ENCODE results near the gene GAB2.
"Not testable (repeated sequence)": the region's sequence is repeated elsewhere in the genome, so short reads cannot be mapped to it uniquely, and the experiment has no call there.

Gene GAB2

DNA sequence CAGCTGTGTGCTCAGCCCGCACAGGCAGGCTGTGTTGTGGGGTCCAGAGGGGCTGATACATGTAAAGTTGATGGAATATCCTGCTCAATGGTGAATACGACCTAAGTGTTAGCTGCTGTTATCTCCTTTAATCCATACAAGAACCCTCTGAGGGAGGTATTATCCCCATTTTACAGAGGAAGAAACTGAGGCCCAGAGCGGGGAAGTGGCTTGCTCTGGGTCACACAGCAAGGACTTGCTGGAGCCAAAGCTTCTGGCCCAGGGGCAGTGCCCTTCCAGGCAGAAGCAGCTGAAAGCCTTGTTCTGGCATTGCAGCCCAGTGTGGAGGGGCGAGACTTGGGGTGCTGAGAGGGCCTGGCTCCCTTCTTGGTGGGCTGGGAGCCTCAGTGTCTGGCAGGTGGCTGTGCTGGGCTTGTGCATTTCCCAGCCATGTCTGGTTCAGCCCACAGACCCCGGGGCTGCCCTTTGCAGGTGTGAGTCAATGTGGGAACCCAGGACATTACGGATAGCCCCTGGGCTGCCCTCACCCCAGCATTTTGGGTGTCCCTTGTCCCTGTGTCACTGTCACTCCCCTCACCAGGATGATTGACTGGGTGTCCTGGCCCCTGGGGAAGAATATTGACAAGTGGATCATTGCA lies 218.5 kb downstream of the GAB2 start:
- no peak for DNase-seq

DNA sequence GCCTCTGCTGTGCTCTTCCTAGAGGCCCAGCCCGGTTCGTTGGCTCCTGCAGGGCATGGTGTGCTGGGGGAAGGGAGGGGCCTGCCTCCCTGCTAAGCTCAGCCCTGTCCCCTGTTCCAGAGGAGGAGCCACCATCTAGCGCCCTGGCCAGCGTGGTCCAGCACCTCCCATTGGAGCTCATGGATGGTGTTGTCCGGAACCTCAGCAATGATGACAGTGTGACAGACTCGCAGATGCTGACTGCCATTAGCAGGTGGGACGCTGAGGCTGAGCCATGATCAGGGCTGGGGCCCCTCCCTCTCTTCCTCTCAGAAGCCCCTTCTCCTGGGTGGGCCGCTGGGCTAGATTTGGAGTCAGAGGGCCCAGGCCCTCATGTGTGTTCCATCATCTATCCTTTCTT lies 219.8 kb downstream of the GAB2 start:
- DNase-seq: no peak

DNA sequence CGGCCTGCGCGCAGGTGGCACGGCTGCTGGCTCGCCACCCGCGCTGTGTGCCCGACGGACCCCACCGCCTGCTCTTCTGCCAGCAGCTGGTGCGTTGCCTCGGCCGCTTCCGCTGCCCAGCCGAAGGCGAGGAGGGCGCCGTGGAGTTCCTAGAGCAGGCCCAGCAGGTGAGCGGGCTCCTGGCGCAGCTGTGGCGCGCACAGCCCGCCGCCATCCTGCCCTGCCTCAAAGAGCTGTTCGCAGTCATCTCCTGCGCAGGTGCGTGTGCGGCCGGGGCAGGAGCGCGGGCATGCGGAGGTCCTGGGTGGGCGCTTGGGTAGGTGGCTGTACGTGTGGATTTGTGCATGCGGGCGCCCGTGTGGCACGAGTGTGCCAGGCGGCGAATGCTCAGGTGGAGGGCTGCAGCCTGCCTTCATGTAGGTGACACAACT lies 220.9 kb downstream of the GAB2 start:
- DNase-seq: no peak

DNA sequence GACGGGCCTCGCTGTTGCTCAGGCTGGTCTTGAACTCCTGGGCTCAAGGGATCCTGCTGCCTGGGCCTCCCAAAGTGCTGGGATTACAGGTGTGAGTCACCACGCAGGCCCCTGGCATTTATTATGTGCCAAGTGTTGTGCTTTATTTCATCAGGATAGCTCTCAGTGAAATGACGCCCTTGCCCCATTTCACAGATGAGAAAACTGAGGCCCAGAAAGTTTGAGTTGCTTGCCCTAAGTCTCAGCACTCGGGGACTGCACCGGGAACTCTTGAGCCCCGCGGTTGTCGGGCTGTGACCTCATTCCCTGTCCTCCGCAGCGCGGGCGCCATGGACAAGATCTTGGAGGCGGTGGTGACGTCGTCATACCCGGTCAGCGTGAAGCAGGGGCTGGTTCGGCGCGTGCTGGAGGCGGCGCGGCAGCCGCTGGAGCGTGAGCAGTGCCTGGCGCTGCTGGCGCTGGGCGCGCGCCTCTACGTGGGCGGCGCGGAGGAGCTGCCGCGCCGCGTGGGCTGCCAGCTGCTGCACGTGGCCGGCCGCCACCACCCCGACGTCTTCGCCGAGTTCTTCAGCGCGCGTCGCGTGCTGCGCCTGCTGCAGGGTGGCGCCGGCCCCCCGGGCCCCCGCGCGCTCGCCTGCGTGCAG lies 221.6 kb downstream of the GAB2 start:
- no peak for DNase-seq

DNA sequence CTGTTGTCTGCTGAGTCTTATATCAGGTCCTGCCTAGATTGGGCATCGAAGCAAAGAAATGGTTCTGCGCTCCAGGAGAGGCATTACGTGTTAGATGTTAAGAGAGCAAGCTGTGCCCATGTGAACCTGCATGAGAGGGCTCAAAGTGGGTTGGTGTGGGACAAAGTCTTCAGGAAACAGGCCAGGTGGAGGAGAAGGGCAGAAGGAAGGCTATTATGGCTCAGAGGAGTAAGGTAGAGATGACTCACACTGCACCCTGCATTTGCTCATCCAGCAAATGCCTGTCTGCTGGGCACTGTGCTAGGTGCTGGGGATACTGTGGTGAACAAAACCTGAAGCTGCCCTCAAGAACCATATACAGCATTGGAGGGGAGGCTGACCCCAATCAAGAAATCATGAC lies 223.1 kb downstream of the GAB2 start:
- DNase-seq: no peak

DNA sequence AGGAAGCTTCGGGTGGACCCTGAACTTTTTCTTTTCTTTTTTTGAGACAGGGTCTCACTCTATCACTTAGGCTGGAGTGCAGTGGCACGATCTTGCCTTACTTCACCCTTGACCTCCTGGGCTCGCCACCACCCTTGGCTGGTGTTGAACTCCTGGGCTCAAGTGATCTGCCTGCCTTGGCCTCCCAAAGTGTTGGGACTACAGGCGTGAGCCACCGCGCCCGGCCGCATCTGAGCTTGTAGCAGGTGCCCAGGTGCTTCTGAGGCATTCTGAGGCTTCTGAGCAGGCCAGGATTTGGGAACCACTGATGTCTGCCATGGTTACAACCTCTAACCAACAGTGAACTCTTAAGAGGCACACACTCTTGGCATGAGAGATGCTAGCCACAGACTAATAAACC lies 223.8 kb downstream of the GAB2 start:
- DNase-seq: no peak

DNA sequence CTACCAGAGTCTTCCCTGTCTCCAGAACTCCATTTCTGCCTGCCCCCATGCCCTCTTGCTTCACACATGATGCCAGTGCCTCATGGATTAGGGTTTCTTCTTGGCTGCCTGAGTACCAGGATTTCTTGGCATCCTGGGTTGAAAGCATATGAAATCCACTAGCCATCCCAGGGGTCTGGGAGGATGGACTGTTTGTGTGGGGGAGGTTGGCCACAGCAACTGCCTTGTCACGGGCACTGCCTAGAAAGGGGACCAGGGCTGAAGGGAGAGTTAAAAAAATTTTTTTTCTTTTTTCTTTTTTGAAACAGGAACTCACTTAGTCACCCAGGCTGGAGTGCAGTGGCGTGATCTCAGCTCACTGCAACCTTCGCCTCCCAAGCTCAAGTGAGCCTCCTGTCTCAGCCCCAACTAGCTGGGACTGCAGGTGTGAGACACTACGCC lies 224.7 kb downstream of the GAB2 start:
- DNase-seq: no peak

DNA sequence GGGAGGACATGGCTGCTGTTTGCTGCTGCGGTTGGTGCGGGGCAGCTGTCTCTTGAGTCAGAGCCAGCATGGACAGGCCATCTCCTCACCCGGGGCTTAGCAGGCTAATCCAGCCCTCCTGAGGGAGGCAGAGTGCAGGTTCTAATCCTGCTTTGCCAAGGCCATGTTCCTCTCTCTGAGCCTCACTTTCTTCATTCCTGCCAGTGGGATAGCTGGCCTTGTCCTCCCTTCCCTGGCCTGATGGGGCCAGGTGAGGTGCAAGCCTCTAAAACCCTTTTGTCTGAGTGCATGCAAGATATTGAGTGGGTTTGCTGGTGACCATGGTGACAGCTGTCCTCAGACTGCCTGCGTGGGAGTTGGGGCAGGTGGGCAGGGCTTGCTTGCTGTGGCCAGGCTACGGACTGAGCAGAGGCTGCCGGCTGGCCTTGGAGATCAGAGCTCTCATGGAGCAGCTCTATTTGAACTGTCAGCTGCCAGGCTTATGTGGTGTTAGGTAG lies 225.3 kb downstream of the GAB2 start:
- peak; percentile 40 for DNase-seq

DNA sequence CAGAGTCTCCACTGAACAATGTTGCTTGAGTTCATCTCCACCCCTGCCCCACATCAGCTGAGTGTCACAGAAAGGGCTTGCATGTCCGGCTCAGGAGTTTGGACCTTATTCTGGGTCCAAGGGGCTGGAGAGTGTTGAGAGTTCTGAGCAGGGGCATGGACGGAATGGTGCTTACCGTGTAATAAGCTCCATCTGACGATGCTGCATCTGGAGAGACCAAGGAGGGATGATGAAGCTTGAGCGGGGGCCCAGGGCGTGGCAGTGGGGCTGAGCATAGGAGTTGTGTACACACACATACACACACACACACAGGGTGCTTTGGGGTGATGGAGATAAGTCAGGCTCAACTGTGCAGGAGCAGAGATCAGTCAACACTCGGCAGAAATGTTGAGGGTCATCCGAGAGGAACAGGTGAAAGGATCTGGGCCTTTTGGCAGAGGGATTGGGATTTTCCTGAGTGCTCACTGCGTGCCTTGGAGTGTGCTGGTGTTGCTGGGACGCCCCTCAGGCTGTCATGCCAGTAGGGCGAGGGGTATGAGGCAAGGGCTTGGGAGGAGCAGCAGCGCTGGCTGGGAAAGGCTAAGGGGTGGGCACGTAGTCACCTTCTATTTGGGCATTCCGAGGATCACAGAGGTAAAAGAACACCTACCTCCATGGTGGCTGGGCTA lies 226.6 kb downstream of the GAB2 start:
- no peak for DNase-seq

DNA sequence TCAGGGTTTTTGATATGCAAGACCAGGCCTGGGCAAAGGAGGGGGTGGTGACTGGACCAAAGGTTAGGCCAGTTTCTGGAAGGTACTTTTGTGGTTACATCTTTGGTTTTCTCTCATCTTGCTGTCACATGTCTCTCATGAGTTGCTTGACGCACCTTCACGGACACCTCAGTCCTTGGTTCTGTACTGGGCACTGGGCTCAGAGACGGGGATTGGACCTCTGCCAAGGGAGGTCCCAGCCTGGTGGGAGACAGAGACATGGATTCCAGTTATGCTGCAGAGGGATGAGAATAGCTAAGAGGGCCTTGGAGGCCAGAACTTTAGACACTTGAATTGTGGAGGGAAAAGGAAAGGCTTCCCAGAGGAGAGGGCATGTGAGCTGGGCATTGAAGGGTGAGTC lies 227.2 kb downstream of the GAB2 start:
- DNase-seq: no peak

DNA sequence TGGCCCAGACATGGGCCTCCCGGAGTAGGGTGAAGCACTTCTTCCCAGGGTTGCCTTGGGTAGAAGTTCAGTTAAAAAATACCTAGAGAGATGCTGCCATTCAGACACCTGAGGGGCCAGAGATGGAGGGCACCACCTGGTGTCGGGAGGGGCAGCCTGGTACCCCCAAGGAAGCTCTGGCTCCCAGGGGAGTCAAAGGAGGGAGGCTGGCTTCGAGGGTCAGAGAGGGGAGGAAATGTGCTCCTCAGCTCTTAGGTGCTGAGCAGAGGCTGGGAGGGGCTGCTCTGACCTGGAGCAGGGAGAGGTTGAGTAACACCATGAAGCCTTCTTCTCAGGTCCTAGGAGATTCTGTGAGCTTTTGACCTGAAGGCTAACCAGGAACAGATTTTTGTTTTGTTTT lies 227.8 kb downstream of the GAB2 start:
- DNase-seq: no peak

DNA sequence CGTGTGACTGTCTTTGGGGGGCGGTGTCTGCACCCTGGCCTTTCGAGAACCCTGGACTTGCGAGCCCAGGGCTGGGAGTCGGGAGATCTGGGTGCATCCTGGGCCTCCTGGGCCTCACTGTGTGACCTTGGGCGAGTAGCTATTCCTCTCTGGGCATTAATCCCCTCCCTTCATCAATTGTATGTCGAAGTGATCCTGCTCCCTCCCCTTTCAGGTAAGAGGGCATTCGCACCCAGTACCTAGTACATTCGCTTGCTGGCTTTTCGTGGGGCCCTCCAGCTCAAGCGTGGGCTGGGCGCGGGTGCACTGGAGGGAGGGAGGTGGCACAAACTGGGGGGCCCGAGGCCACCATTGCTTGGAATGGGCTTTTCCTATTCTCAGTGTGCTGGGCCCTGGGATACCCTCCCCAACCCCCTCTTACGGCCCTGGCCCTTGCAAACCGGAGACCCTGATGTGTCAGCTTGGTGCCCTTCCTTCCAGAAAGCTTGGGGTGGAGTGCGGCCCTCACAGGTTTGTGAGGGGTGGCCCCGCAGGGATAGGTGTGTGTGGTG lies 228.4 kb downstream of the GAB2 start:
- no peak for DNase-seq

DNA sequence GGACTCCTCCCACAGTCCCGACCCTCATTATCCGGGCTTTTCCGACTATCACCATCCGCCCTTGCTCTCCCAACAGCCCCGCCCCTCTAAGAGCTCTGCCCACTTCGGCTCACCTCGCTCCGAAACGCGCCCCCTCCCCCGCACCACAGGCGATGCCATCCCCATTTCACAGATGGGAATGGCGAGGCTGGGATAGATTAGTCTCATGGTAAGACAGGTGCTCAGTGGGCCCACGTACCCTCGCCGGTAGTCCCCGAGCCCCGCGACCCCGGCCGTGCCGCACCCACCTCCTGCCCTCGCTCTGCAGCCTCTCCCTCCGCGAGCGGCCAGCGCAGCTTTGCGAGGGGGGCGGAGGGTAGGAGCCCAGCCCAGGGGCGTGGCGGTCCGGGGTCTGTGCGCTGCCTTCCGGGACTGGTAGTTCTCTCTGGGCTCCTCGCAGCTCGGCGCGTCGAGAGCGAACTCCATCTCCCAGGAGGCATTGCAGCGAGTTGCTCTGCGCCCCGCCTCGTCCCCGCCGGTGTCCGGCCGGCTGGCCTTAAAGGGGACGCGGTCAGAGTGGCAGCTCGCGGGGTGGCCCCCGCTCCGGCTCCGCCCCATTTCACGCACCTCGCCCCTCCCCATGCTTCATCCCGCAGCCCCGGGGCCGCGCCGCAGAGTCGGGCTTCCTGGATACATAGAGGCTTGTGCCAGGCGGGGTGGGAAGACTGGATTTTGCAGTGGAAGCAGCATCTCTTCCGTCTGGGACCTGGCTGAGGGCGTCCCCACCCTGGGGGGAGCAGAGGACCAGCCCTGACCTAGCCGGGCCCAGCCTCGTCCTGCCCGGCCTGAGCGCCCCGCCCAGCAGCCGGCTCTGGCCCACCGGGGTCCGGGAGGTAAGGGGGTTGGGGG lies 229.1 kb downstream of the GAB2 start, which contains the start of the genes KCTD21 and USP35:
Gene KCTD21 (minus strand): TSS at position 341 of the 888 bp plus-strand sequence. CDS start 14,072 bp downstream, outside the sequence.
Gene USP35 (plus strand): TSS at position 634 of the 888 bp plus-strand sequence. CDS start 7,327 bp downstream, outside the sequence.
- peak; percentile 96 for DNase-seq

DNA sequence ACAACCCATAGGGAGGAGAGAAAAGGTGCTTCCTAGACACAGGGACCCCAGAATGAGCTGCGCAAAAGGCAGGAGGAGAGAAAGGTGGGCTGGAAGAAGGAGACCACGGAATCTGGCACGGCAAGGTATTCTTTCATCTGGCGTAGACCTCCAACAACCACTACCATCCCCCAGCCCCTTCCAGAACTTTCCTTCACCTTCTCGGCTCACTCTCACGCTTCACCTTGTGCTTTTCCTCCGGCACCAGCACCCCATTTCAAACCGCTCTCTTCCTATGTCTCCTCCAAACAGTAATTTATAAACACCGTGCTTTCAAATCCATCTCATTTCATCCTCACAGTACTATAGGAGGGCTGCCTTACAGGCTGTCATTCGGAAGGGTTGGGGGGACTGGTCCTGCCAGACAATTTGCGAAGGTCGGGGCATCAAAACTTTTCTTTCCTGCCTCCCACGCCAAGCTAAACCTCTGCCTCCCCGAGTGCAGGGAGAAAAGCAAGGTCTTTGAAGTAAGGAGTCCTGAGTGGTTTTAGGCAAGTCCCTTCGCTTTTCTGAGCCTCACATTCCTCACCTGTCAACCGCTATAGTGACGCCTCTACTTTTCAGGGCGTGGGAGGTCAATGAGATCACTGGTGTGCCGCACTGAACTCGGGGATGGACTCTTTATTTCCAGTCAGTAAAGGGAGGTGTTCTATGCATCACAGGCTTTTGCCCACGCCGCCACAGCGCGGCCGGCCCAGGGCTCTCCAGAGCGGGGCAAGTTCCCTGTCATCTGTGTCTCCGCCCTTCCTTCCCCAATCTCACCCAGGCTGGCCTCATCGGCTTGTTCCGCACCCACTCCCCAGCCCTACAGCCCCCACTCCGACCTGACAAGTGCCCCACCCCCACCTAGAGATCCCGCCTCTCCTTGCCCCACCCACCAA lies 230.0 kb downstream of the GAB2 start:
- DNase-seq: peak; percentile 49

DNA sequence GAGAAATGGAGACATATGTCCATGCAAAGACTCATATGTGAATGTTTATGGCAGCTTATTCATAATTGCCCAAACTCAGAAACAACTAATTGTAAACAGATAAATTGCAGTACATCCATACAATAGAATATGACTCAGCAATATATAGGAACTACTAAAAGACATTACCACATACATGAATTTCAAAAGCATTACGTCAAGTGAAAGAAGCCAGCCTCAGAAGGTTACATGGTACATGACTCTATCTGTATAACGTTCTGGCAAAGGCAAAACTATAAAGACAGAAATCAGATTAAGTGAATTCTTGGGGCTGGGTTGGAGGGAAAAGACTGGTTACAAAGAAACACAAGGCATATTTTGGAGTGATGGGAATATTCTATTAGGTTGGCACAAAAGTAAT lies 236.4 kb downstream of the GAB2 start:
- no peak for DNase-seq

DNA sequence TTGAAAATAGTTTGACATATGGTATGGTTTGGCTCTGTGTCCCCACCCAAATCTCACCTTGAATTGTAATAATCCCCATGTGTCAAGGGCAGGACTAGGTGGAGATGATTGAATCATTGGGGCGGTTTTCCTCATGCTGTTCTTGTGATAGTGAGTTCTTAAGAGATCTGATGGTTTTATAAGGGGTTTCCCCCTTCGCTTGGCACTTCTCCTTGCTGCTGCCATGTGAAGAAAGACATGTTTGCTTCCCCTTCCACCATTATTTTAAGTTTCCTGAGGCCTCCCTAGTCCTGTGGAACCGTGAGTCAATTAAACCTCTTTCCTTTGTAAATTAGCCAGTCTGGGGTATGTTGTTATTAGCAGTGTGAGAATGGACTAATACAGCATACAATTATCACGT lies 236.9 kb downstream of the GAB2 start:
- no peak for DNase-seq

DNA sequence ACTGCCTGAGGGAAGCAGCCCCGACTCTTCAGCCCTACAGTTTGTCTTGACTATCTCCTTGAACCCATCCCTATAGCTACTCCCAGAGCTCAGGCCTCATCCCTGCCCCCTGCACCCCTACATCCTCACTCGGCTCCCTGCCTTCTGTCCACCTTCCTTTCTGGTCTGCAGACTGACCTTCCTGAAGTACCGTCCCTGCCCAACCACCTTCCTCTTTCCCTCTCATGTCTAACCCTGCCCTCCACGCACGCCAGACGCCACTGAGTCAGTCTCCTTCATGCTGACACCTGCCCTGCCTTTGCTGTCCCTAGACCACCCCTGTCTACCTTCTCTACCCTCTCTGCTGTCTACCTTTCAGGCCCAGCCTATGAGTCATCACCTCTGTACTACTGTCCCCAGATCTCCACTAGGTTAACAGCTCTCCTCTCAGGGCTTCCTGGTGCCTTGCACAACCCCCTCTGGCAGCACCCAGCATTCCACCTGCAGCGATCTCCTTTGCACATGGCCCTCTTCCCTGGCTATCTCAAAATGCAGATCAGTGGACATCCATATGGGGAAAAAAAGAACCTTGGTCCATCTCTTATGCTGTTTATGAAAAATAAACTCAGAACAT lies 238.1 kb downstream of the GAB2 start:
- DNase-seq: no peak

DNA sequence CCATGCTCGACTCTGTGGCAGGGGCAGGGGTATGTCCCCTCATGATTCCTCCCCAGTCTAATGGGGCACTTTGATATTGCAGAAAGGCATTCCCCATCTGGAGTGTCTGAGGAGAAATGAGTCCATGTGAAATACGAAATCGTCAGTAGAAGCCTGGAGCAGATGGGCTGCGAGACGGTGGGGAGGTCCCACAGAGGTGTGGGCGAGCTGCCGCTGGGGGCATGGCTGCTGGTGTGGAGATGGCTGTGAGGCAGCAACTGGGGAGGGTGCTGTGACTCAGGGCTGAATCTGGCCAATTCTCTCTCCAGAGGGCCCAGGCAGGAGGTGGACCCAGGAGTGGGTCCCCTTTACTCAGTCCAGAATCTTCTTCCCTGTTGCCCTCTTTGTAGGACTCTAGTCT lies 240.4 kb downstream of the GAB2 start:
- DNase-seq: no peak

DNA sequence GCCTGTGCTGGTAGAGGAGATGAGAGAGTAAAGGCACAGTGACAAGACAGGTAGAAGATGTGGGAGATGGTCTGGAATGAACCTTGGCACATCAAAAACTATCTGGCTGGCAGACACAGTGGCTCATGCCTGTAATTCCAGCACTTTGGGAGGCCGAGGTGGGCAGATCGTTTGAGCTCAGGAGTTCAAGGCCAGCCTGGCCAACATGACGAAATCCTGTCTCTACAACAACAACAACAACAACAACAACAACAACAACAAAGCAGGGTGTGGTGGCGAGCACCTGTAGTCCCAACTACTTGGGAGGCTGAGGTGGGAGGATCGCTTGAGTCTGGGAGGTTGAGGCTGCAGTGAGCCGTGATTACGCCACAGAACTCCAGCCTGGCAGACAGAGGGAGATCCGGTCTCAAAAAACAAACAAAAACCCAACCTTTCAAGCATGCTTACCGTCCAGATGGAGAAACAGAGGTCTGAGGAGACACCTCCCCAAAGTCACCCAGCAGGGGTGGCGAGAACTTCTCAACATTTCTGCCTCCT lies 240.9 kb downstream of the GAB2 start:
- DNase-seq: no peak

DNA sequence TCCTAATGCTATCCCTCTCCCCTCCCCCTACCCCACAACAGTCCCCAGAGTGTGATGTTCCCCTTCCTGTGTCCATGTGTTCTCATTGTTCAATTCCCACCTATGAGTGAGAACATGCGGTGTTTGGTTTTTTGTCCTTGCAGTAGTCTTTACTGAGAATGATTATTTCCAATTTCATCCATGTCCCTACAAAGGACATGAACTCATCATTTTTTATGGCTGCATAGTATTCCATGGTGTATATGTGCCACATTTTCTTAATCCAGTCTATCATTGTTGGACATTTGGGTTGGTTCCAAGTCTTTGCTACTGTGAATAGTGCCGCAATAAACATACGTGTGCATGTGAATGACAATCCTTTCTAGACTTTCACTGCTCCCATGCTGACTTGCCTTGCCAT lies 241.8 kb downstream of the GAB2 start:
- not testable (repeated sequence) for DNase-seq

DNA sequence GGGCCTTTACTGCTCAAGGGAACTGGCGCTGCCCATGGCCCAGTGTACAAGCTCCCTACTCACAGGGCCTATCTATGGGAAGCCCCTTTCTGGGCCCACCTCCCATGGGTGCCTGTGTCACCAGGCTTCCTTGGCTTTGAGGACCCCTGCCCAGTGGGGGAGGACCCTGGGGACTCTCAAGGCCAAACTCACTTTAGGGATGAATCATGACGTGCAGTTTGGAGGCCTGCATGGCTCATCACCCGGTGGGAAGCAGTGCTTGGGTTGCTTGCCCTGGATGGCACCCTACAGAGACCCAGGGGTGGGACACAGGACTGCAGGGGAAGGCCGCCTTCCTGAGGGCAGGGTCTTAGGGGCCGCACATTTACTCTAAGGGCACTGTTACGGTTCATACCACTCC lies 245.7 kb downstream of the GAB2 start:
- DNase-seq: no peak

Measured in SHP77 treated with DMSO at 0.1 percent for 48 hours (cell line).